Prostate gland (tissue), 2 donors: ENCODE measurements around the gene IRF7.

Experiments
- CTCF ChIP-seq, 4 experiments: fragments of 200-600 bp in 2 of 4; fragments of 450-650 bp in 2 of 4; sonication (generic) in 2 of 4; IDR thresholded peaks; 1 replicate in 3 of 4; 2 replicates in 1 of 4; pipeline ENCODE4 v1.5.1; 2016 to 2019; ENCODE audit warnings: antibody characterized with exemption in 4 of 4, mild to moderate bottlenecking in 2 of 4, moderate library complexity in 2 of 4
- POLR2A ChIP-seq: fragments of 450-650 bp; IDR thresholded peaks from one replicate; pipeline ENCODE4 v1.6.1; 2016; ENCODE audit warnings: antibody characterized with exemption, mild to moderate bottlenecking
- POLR2AphosphoS5 ChIP-seq: sonication (generic); formaldehyde crosslinking; IDR thresholded peaks from one replicate; pipeline ENCODE4 v1.6.1; 2017; ENCODE audit warnings: antibody characterized with exemption

DNA sequence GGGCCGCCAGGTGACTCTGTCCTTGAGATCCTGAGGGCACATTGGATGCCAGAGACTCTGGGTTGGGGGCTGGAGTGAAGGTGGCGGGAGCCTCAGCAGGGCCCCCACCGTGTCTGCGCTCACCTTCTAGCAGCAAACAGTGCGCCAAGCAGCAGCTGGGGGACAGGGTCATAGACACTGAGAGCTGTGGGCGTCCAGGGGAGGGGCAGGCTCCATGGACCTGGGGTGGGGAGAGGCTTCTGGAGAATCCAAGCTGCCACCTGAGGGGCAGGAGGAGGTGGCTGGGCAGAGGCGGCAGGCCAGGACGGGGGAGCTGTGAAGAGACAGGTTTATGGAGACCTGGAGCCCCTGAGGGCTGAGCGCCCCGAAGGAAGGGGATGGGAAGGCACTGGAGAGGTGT is 31.5 kb downstream of the IRF7 start:
- TF ChIP-seq POLR2AphosphoS5, result no peak
- TF ChIP-seq CTCF (IDR thresholded peaks at IDR 0.05), result no peak
- TF ChIP-seq POLR2A, result no peak
